Stimulated activated naive CD8-positive, alpha-beta T cell treated with anti-CD3 and anti-CD28 coated beads, Interleukin-15, Interleukin-2, amounts not matched to agents 100 ng/mL and 50 ng/mL, for 24 hours (primary cell): Measurements from ENCODE around the gene APBB2.
"Not testable (repeated sequence)": the region's sequence is repeated elsewhere in the genome, so short reads cannot be mapped to it uniquely, and the experiment has no call there.

Source experiments
- H3K27ac Mint-ChIP-seq: one replicate; pipeline ENCODE4 v1.8.0; 2021; ENCODE audit warnings: mild to moderate bottlenecking, mixed read lengths
- H3K27me3 Mint-ChIP-seq: one replicate; pipeline ENCODE4 v1.8.0; 2021; ENCODE audit warnings: mixed read lengths
- H3K36me3 Mint-ChIP-seq: one replicate; pipeline ENCODE4 v1.8.0; 2021; ENCODE audit warnings: low read depth, mixed read lengths
- H3K4me1 Mint-ChIP-seq: one replicate; pipeline ENCODE4 v1.8.0; 2021; ENCODE audit warnings: low read depth, mixed read lengths
- H3K4me3 Mint-ChIP-seq: one replicate; pipeline ENCODE4 v1.8.0; 2021; ENCODE audit warnings: mild to moderate bottlenecking, mixed read lengths
- H3K9me3 Mint-ChIP-seq: one replicate; pipeline ENCODE4 v1.8.0; 2021; ENCODE audit warnings: mixed read lengths

APBB2 gene

GRCh38 chr4:41164405-41164804 lies 49.9 kb downstream of the APBB2 start:
- H3K4me3 Mint-ChIP-seq, result no peak overlapping the region
- H3K9me3 Mint-ChIP-seq, result peaks cover 4% of the 10 kb centered on the region
- no peaks in the 10 kb centered on the region for H3K4me1 Mint-ChIP-seq
- H3K27me3 Mint-ChIP-seq, result peaks cover 6% of the 10 kb centered on the region
- H3K27ac Mint-ChIP-seq, result no peak overlapping the region
- no peaks in the 10 kb centered on the region for H3K36me3 Mint-ChIP-seq

- H3K4me1 Mint-ChIP-seq, result no peaks in the 10 kb centered on the region
- H3K4me3 Mint-ChIP-seq, result no peak overlapping the region
- H3K36me3 Mint-ChIP-seq, result no peaks in the 10 kb centered on the region
- H3K27ac Mint-ChIP-seq, result no peak overlapping the region
- peaks cover 6% of the 10 kb centered on the region for H3K27me3 Mint-ChIP-seq
- peaks cover 4% of the 10 kb centered on the region for H3K9me3 Mint-ChIP-seq
These were observed 53.0 kb downstream of the APBB2 start for GRCh38 chr4:41161355-41161754.

DNA sequence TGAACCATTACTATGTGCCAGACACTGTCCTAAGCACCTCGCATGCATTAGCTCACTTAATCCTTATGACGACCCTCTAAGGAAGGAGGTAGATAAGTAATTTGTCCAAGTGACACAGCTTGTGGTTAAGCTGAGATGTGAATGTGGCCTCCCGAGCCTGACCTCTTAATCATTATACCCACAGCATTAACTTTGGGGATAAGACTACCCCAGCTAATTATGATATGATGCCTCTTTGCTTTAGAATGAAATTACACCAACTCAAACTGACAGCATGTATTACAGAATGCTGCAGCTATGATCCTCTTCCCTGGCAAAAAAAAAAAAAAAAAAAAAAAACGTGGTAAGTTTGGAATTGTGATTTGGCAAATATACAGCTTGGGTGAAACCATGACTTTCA lies 53.5 kb downstream of the APBB2 start:
- H3K36me3 Mint-ChIP-seq, result no peaks in the 10 kb centered on the region
- H3K4me3 Mint-ChIP-seq, result no peak overlapping the region
- no peak overlapping the region for H3K27ac Mint-ChIP-seq
- H3K9me3 Mint-ChIP-seq, result peaks cover 4% of the 10 kb centered on the region
- H3K4me1 Mint-ChIP-seq, result no peaks in the 10 kb centered on the region
- peaks cover 6% of the 10 kb centered on the region for H3K27me3 Mint-ChIP-seq

- no peaks in the 10 kb centered on the region for H3K36me3 Mint-ChIP-seq
- H3K9me3 Mint-ChIP-seq, result no peaks in the 10 kb centered on the region
- no peak overlapping the region for H3K27ac Mint-ChIP-seq
- no peaks in the 10 kb centered on the region for H3K4me1 Mint-ChIP-seq
- H3K27me3 Mint-ChIP-seq, result peaks cover 4% of the 10 kb centered on the region
- no peak overlapping the region for H3K4me3 Mint-ChIP-seq
These were observed 54.1 kb downstream of the APBB2 start for GRCh38 chr4:41160012-41160789.

DNA sequence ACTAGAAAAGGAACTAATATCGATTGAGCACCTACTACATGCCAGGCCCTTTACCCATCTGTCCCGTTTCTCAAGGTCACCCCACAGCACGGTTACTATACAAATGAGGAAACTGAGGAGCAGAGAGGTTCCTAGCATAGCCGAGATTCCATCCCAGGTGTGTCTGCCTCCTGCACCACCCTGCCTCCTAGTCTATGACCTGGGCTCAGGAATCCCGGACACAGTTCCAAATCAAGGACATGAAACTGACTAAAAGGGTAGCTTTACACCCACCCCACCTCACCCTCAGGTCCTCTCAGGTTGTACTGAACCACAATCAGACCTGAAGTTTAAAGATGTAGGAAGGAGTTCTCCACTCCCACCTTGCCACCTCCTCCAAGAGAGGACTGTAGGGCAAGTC lies 55.6 kb downstream of the APBB2 start:
- Mint-ChIP-seq H3K27ac (no peak overlapping the region), H3K27me3 (peaks cover 4% of the 10 kb centered on the region), H3K4me1 (no peaks in the 10 kb centered on the region), H3K9me3 (no peaks in the 10 kb centered on the region), H3K4me3 (no peak overlapping the region), H3K36me3 (no peaks in the 10 kb centered on the region)

DNA sequence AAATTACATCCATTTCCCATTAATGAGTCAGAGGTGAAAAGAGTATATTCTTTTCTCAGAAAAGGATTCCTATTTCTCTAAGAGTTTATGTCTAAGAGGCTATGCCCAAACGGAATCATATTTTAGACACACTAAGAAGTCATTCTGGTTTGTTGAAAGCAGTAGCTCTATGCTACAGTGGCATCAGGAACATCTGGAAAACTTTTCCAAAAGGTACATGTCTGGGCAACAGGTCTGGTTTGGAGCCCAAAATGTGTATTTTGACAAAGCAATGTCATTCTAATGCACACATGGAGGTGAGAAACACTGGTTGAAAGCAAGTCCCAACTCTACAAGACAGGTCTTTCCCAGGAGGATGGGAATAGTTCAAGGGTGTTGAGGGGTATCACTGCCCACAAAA lies 56.1 kb downstream of the APBB2 start:
- Mint-ChIP-seq H3K27ac (no peak overlapping the region), H3K9me3 (no peaks in the 10 kb centered on the region), H3K4me1 (no peaks in the 10 kb centered on the region), H3K27me3 (peaks cover 4% of the 10 kb centered on the region), H3K36me3 (no peaks in the 10 kb centered on the region), H3K4me3 (no peak overlapping the region)

GRCh38 chr4:41157009-41157408 lies 57.3 kb downstream of the APBB2 start:
- no peaks in the 10 kb centered on the region for H3K27me3 Mint-ChIP-seq
- no peaks in the 10 kb centered on the region for H3K36me3 Mint-ChIP-seq
- no peak overlapping the region for H3K4me3 Mint-ChIP-seq
- H3K9me3 Mint-ChIP-seq, result no peaks in the 10 kb centered on the region
- no peak overlapping the region for H3K27ac Mint-ChIP-seq
- H3K4me1 Mint-ChIP-seq, result no peaks in the 10 kb centered on the region

GRCh38 chr4:41156574-41156973 lies 57.8 kb downstream of the APBB2 start:
- Mint-ChIP-seq H3K4me1 (no peaks in the 10 kb centered on the region), H3K4me3 (no peak overlapping the region), H3K36me3 (no peaks in the 10 kb centered on the region), H3K27me3 (no peaks in the 10 kb centered on the region), H3K9me3 (no peaks in the 10 kb centered on the region), H3K27ac (no peak overlapping the region)

GRCh38 chr4:41155194-41155830 lies 59.0 kb downstream of the APBB2 start:
- H3K9me3 Mint-ChIP-seq, result no peaks in the 10 kb centered on the region
- no peak overlapping the region for H3K27ac Mint-ChIP-seq
- H3K27me3 Mint-ChIP-seq, result no peaks in the 10 kb centered on the region
- no peak overlapping the region for H3K4me3 Mint-ChIP-seq
- H3K36me3 Mint-ChIP-seq, result no peaks in the 10 kb centered on the region
- no peaks in the 10 kb centered on the region for H3K4me1 Mint-ChIP-seq

GRCh38 chr4:41154814-41155177 lies 59.5 kb downstream of the APBB2 start:
- no peaks in the 10 kb centered on the region for H3K4me1 Mint-ChIP-seq
- H3K4me3 Mint-ChIP-seq, result no peak overlapping the region
- H3K27ac Mint-ChIP-seq, result no peak overlapping the region
- H3K9me3 Mint-ChIP-seq, result no peaks in the 10 kb centered on the region
- H3K27me3 Mint-ChIP-seq, result no peaks in the 10 kb centered on the region
- H3K36me3 Mint-ChIP-seq, result no peaks in the 10 kb centered on the region

- no peaks in the 10 kb centered on the region for H3K9me3 Mint-ChIP-seq
- no peaks in the 10 kb centered on the region for H3K36me3 Mint-ChIP-seq
- no peaks in the 10 kb centered on the region for H3K4me1 Mint-ChIP-seq
- no peaks in the 10 kb centered on the region for H3K27me3 Mint-ChIP-seq
- no peak overlapping the region for H3K4me3 Mint-ChIP-seq
- H3K27ac Mint-ChIP-seq, result no peak overlapping the region
These were observed 60.1 kb downstream of the APBB2 start for GRCh38 chr4:41154010-41154813.

GRCh38 chr4:41150401-41150800 lies 63.9 kb downstream of the APBB2 start:
- no peak overlapping the region for H3K4me3 Mint-ChIP-seq
- no peak overlapping the region for H3K27ac Mint-ChIP-seq
- no peaks in the 10 kb centered on the region for H3K9me3 Mint-ChIP-seq
- no peaks in the 10 kb centered on the region for H3K36me3 Mint-ChIP-seq
- H3K27me3 Mint-ChIP-seq, result no peaks in the 10 kb centered on the region
- no peaks in the 10 kb centered on the region for H3K4me1 Mint-ChIP-seq

GRCh38 chr4:41149568-41149967 lies 64.8 kb downstream of the APBB2 start:
- not testable (repeated sequence) for H3K9me3 Mint-ChIP-seq, H3K36me3 Mint-ChIP-seq, H3K4me3 Mint-ChIP-seq, H3K27me3 Mint-ChIP-seq, H3K4me1 Mint-ChIP-seq, H3K27ac Mint-ChIP-seq

- Mint-ChIP-seq H3K27ac (no peak overlapping the region), H3K36me3 (no peaks in the 10 kb centered on the region), H3K4me3 (no peak overlapping the region), H3K9me3 (no peaks in the 10 kb centered on the region), H3K27me3 (no peaks in the 10 kb centered on the region), H3K4me1 (no peaks in the 10 kb centered on the region)
These were observed 65.4 kb downstream of the APBB2 start for GRCh38 chr4:41148931-41149330.

- Mint-ChIP-seq H3K27ac (no peak overlapping the region), H3K4me3 (no peak overlapping the region), H3K36me3 (no peaks in the 10 kb centered on the region), H3K4me1 (no peaks in the 10 kb centered on the region), H3K27me3 (no peaks in the 10 kb centered on the region), H3K9me3 (no peaks in the 10 kb centered on the region)
These were observed 66.0 kb downstream of the APBB2 start for GRCh38 chr4:41148292-41148691.
